ENCODE data around the gene ARPIN. TPM values are rescaled to one million over a fixed set of nuclear protein-coding genes. Genes with fewer than 3 reads are reported as not detected.
"Not testable (repeated sequence)": the region's sequence is repeated elsewhere in the genome, so short reads cannot be mapped to it uniquely, and the experiment has no call there.

The ARPIN gene
- total RNA-seq, 1 donor from 2014 or later = not detected

DNA sequence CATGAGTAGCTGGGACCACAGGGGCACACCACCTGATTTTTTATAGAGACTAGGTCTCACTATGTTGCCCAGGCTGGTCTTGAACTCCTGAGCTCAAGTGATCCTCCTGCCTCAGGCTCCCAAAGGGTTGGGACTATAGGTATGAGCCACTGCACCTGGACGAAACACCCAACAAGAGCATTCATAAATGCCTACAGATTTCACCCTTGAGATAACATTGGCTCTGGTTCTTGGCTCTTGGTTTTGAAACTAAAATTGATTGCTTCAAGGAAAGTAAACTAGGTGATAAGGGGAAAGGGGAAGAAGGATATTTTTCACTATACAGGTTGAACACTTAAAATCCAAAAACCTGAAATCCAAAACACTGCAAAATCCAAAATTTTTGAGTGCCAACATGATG, 29.2 kb downstream of the ARPIN start:
- intact Hi-C loops (cut with micrococcal nuclease) = no loop called here

DNA sequence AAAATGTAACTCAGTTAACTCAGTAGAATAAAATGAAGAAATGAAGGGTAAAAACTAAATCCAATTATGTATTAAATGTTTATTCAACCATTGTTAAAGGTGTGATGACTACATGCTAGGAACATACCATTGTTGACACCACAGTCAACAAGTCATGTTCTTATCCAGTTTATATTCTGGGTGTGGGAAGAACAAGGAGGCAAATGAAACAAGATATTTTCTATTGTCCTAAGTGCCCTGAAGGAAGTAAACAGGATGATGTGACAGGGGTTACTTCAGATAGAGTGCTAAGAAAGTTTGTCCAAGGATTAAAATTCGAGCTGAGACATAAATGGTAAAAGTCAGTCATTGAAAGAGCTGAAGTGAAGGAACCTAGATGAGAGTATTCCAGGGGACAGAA, 32.0 kb downstream of the ARPIN start:
- intact Hi-C loops (cut with micrococcal nuclease) = no loop called here

DNA sequence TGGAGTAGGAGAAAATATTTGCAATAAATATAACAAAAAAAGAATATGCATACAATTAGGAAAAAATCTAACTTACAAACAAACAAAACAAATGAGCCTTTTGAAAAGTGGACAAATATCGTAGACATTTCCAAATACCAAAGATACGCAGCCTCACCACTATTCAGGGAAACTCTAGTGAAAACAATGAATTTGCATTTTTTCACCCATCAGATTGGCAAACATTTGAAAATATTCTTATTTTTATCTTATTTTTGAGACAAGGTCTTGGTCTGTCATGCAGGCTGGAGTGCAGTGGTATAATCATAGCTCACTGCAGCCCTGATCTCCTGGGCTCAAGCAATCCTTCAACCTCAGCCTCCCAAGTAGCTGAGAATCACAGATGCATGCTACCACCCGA, 34.4 kb downstream of the ARPIN start:
- intact Hi-C loops (cut with micrococcal nuclease) = no loop called here

GRCh38 chr15:89877083-89877425, 35.7 kb downstream of the ARPIN start:
- intact Hi-C loops (cut with micrococcal nuclease) = no loop called here

- intact Hi-C loops (cut with micrococcal nuclease) = no loop called here
These were observed 36.2 kb downstream of the ARPIN start for GRCh38 chr15:89876396-89877082.

- intact Hi-C loops (cut with micrococcal nuclease) = loop anchor here (1.0 kb wide), 4 partner anchors 115 to 212 kb away; no protein-coding TSS in a partner anchor
These were observed 37.0 kb downstream of the ARPIN start for GRCh38 chr15:89875741-89876140.

DNA sequence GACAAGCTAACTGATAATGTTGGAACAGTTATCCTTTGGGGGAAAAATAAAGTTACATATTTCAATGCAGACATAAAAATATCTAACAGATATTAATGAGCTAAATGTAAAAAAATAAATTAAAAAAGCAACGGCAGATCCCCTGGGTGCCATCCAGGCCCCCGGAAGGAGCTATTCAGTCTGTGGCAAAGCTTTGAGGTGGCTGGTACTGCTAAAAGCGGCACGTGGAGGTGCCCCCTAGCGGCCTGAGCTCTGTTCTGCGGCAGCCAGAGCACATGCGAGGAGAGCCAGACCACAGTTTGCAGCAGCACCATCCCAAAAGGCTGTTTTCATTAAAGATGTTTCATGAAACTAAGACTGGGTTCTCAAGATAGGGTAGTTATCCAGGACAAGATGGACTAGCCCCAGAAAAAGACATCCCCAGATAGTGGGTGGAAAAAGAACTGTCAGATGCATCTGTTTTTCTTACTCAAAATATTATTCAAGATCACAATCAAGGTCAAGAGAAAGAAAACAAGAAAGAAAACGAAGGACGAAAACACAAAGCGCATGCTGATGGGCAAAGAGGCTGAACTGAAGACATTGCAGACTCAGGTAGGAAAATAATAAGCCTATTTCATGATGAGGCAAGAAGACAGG, 37.7 kb downstream of the ARPIN start:
- intact Hi-C loops (cut with micrococcal nuclease) = loop anchor here (1.0 kb wide), 4 partner anchors 115 to 212 kb away; no protein-coding TSS in a partner anchor

DNA sequence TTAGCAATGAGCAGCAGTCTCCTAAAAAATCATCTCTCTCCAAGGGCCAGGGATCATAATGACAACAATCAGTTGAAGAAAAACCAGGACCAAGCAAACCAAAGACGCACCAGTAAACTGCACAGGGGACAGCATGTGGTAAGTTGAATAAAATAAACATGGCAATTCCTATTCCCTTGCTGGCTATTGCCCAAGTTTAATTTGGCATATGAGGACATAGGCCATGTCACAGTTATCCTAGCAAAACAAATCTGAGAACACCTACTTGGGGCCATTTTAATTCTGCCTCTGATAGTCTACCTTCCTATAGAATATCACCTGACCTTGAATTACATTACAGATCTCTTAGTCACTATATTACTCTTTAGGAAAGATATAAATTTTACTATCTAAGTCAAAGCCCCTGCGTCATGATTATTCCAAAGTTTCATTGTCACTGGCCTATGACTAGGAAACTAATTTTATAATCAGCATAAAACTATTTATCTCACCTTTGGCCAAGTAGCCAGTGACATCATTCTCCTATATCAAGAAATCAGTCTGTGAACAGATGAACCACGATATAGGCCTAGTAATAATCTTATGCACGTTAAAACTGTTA, 42.0 kb downstream of the ARPIN start:
- intact Hi-C loops (cut with micrococcal nuclease) = no loop called here

GRCh38 chr15:89870006-89870405, 42.7 kb downstream of the ARPIN start:
- intact Hi-C loops (cut with micrococcal nuclease) = no loop called here

DNA sequence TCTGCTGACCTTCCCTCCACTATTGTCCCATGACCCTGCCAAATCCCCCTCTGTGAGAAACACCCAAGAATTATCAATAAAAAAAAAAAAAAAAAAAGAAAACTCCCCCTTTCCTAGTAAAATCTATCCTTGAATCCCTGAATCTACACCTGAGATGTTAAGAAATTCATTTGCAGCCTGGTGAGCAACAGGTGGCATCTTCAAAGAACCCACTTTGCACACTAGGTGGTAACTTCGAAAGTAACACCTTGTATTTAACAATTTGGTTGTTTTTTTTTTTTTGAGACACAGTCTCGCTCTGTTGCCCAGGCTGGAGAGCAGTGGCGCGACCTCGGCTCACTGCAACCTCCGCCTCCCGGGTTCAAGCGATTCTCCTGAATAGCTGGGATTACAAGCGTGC, 43.3 kb downstream of the ARPIN start:
- intact Hi-C loops (cut with micrococcal nuclease) = not testable (repeated sequence)

- intact Hi-C loops (cut with micrococcal nuclease) = no loop called here
These were observed 47.6 kb downstream of the ARPIN start for GRCh38 chr15:89864958-89865739.

DNA sequence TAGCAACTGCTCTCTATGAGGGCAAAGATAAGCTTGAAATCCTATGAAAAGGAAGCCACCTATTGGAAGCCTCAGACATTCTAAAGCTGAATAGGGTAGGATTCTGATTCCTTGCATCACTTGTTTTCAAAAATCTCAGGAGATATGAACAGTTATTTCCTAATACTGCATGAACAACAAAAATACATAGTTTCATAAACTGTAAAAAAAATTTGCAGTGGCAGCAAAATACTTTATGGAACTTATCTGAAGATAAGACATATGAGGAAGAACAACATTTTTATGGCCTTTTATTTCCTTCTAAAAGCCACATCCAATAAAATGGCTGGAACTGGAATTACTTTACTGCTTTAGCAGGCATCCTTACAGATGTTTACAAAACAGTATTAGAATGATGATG, 48.8 kb downstream of the ARPIN start:
- intact Hi-C loops (cut with micrococcal nuclease) = no loop called here

GRCh38 chr15:89860891-89861290, 51.9 kb downstream of the ARPIN start:
- intact Hi-C loops (cut with micrococcal nuclease) = no loop called here

DNA sequence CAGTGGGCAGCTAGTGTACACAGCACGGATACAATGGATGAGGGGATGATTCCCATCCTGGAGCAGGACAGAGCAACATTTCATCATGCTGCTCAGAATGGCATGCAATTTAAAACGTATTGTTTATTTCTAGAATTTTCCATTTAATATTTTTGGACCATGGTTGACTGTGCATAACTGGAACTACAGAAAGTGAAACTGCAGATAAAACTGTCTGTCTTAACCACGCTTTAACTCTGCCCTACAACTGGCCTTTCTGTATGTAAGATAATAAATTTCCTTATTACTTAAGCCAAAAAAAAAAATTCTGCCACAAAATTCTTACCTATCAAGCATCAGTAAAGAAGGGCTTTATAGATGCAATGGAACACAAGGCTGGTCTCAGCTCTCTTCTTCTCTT, 52.3 kb downstream of the ARPIN start:
- intact Hi-C loops (cut with micrococcal nuclease) = no loop called here

DNA sequence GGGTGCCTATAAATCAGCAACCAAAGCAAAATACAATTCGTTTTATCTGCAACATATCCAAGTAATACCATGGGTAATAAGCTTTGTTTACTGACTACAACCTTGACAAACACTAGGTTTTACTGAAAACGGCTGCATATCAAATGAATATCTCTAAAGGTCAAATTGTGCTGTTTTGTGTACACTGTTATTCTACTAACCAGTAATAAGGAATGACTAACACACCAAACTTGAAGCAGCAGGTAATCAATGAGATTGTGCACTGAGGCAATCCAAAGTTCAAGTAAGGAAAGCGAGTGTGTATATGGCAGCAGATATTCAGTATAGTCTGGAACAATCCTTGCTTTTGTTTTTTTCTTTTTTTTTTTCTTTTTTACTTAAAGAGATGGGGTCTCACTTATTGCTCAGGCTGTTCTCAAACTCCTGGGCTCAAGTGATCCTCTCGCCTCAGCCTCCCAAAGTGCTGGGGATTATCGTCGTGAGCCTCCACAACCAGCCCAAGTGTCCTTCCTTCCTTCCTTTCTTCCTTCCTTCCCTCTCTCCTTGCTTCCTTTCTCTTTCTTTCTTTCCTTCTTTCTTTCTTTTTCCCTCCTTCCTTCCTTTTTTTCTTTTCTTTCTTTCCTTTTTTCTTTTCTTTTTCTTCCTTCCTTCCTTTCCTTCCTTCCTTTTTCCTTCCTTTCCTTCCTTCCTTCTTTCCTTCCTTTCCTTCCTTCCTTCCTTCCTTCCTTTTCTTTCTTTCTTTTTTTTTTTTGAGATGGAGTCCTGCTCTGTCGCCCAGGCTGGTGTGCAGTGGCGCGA, 53.9 kb downstream of the ARPIN start:
- intact Hi-C loops (cut with micrococcal nuclease) = no loop called here

GRCh38 chr15:89857673-89858072, 55.1 kb downstream of the ARPIN start:
- intact Hi-C loops (cut with micrococcal nuclease) = no loop called here

- intact Hi-C loops (cut with micrococcal nuclease) = no loop called here
These were observed 56.8 kb downstream of the ARPIN start for GRCh38 chr15:89855948-89856347.

DNA sequence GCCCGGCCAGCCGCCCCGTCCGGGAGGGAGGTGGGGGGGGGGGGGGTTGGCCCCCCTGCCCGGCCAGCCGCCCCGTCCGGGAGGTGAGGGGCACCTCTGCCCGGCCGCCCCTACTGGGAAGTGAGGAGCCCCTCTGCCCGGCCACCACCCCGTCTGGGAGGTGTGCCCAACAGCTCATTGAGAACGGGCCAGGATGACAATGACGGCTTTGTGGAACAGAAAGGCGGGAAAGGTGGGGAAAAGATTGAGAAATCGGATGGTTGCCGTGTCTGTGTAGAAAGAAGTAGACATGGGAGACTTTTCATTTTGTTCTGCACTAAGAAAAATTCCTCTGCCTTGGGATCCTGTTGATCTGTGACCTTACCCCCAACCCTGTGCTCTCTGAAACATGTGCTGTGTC, 57.9 kb downstream of the ARPIN start:
- intact Hi-C loops (cut with micrococcal nuclease) = not testable (repeated sequence)

DNA sequence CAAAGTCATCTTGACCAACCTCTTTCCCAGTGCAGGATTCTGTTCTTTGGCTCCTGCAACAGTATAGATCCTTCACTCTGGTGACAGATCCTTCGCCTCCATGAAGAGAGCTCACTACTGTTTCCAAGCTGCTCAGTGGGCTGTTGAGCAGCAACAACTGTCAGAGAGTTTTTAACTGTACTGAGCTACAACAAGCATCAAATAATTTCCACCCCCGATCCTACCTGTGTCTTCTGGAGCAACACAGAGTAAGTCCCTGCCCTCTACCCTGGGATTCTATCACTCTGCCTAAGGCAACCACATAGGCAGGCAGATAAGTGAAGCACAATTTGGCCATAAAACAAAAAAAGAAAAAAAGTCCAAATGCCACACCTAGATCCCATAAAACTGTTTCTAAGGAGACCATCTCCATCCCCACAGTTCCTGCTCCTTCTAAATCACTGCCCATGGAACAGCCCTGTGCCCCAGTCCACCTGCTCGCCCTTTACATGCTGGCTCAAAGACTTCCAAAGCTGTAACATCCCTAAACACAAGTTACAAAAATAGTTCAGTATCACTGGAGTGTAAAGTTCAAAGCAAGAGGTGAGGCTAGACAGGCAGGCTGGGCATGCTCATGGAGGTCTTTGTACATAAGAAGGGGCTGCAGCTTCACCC, 60.3 kb downstream of the ARPIN start:
- intact Hi-C loops (cut with micrococcal nuclease) = no loop called here

DNA sequence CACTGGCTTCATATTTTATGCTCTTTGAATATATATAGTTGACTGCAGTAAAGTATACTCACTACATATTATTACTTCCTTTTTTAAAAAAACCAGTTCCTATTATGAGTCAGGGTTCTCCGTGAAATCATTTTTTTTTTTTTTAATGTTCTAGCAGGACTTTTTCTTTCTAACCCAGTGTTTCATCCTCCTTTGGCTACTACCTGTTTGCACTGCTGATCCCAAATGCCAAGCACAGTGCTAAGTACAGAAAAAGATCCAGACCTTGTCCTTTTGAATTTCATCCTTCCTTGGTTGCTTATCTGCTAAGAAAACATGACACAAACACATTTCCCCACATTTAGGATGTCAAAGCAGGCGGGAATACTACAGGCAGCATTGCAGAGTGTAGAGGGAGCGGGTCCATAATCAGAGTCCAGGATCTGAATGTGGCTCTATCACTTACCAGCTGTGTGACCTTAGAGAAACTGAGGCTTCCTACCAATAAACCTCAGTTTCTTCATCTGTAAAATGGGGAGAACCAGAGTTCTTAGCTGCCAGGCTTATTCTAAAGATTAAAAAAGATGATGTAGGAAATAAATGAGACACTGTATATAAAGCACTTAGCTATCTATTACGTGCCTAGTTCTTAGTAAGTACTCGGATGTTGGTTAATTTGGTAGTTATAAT, 60.9 kb downstream of the ARPIN start:
- intact Hi-C loops (cut with micrococcal nuclease) = no loop called here
